OCI-LY7 (cell line): ENCODE results near the gene LGR5. TPM values are rescaled to one million over a fixed set of nuclear protein-coding genes. Genes with fewer than 3 reads are reported as not detected.
A peak's percentile ranks its signal among the peaks of the same experiment; 100 is the strongest.

Experiments used
- BruUV-seq: library from RNA; stranded (reverse); fragments of 400-500 nt; replicated peaks from 2 replicates; lab custom pipeline; 2021; lab: Mats Ljungman, UMichigan
- CTCF ChIA-PET: fragments of 300-600 bp; sonication (Branson Sonifier 250); formaldehyde crosslinking; loops from one replicate; lab custom pipeline; 2022; ENCODE audit warnings: antibody characterized with exemption; ENCODE audit not compliant: unreplicated experiment; lab: Charles Lee
- POLR2A ChIA-PET: fragments of 300-600 bp; sonication (Branson Sonifier 250); formaldehyde crosslinking; loops from one replicate; lab custom pipeline; 2022; ENCODE audit warnings: antibody characterized with exemption; lab: Charles Lee
- DNase-seq: peaks from one replicate; pipeline ENCODE4 v3.0.0-alpha.2; 2015; ENCODE audit warnings: low spot score
- H2AFZ ChIP-seq: fragments of 200-600 bp; sonication (generic), shearing (Covaris generic); 2 replicates; pipeline ENCODE4 v1.6.1; 2014; ENCODE audit warnings: mild to moderate bottlenecking, antibody characterized with exemption, low read length, moderate library complexity
- H3K27ac ChIP-seq: fragments of 200-600 bp; sonication (generic); 2 replicates; pipeline ENCODE4 v1.5.1; 2014; ENCODE audit warnings: mixed run types, low read depth, mild to moderate bottlenecking, moderate library complexity, low read length, inconsistent platforms; ENCODE audit not compliant: poor library complexity, severe bottlenecking
- H3K36me3 ChIP-seq: fragments of 200-600 bp; sonication (generic); 2 replicates; pipeline ENCODE4 v1.6.1; 2014; ENCODE audit warnings: mild to moderate bottlenecking, antibody characterized with exemption, low read length, moderate library complexity, mixed read lengths; ENCODE audit not compliant: insufficient read depth
- H3K4me1 ChIP-seq: fragments of 200-600 bp; sonication (generic); 2 replicates; pipeline ENCODE4 v1.5.1; 2014; ENCODE audit warnings: mild to moderate bottlenecking, low read length; ENCODE audit not compliant: insufficient read depth, poor library complexity, severe bottlenecking
- H3K4me2 ChIP-seq: fragments of 200-600 bp; sonication (generic); 2 replicates; pipeline ENCODE4 v1.6.1; 2014; ENCODE audit warnings: mild to moderate bottlenecking, low read length
- H3K4me3 ChIP-seq: fragments of 200-600 bp; sonication (generic); 2 replicates; pipeline ENCODE4 v1.5.1; 2014; ENCODE audit warnings: mild to moderate bottlenecking, low read depth, low read length; ENCODE audit not compliant: poor library complexity, severe bottlenecking
- H3K79me2 ChIP-seq: fragments of 200-600 bp; sonication (generic); 2 replicates; pipeline ENCODE4 v1.6.1; 2016; ENCODE audit warnings: low read depth, mild to moderate bottlenecking, low read length, moderate library complexity, mixed read lengths; ENCODE audit not compliant: insufficient read depth
- H3K9me2 ChIP-seq: fragments of 200-600 bp; sonication (generic); 2 replicates; pipeline ENCODE4 v1.6.1; 2016; ENCODE audit warnings: mild to moderate bottlenecking, low read length, mixed read lengths; ENCODE audit not compliant: insufficient read depth
- H3K9me3 ChIP-seq: fragments of 200-600 bp; sonication (generic); 2 replicates; pipeline ENCODE4 v1.6.1; 2014; ENCODE audit warnings: mild to moderate bottlenecking, mixed run types, low read length, mixed read lengths
- H4K20me1 ChIP-seq: fragments of 200-600 bp; sonication (generic); 2 replicates; pipeline ENCODE4 v1.6.1; 2014; ENCODE audit warnings: mild to moderate bottlenecking, antibody characterized with exemption, low read length, moderate library complexity, mixed read lengths; ENCODE audit not compliant: insufficient read depth
- CTCF ChIP-seq: fragments of 200-600 bp; sonication (generic); conservative IDR thresholded peaks from 2 replicates; pipeline ENCODE4 v1.5.1; 2014; ENCODE audit warnings: mild to moderate bottlenecking, antibody characterized with exemption, low read length, moderate library complexity, mixed read lengths
- EZH2phosphoT487 ChIP-seq: fragments of 200-600 bp; sonication (generic); IDR thresholded peaks from 2 replicates; pipeline ENCODE4 v1.6.1; 2018; ENCODE audit warnings: low read depth, borderline replicate concordance, mild to moderate bottlenecking, mixed run types, antibody characterized with exemption, low read length, moderate library complexity, mixed read lengths
- intact Hi-C: fragments of 100-400 bp; cut with micrococcal nuclease; formaldehyde crosslinking; loops from one replicate; pipeline ENCODE4 v1.10.0; 2022; ENCODE audit not compliant: unreplicated experiment
- total RNA-seq, 2 experiments: library from RNA; depleted of rRNA in 1 of 2; stranded (reverse); fragments of >200 nt in 1 of 2; shearing (Covaris generic) in 1 of 2; gene quantifications; 2 replicates each; pipeline ENCODE4 v1.2.3, GENCODE V29; 2014 to 2022

LGR5 gene
- total RNA-seq, 2 experiments from 2014 or later = 0.51 TPM; not detected in 1

- POLR2A ChIA-PET = no interaction called here
- H3K9me2 ChIP-seq = no peaks in the 10 kb centered on the region
- intact Hi-C loops = no loop called here
- CTCF ChIA-PET = no interaction called here
- H3K27ac ChIP-seq = no peak overlapping the region
- H3K9me3 ChIP-seq = no peaks in the 10 kb centered on the region
- no peaks in the 10 kb centered on the region for H3K4me1 ChIP-seq
- TF ChIP-seq EZH2phosphoT487 (no peak), CTCF (no peak)
- no peaks in the 10 kb centered on the region for H3K79me2 ChIP-seq
- no peak overlapping the region for H3K4me3 ChIP-seq
- DNase-seq = no peak
- H3K36me3 ChIP-seq = no peaks in the 10 kb centered on the region
- no peaks in the 10 kb centered on the region for H4K20me1 ChIP-seq
- no TSS peak for BruUV-seq
- H2AFZ ChIP-seq = no peak overlapping the region
- H3K4me2 ChIP-seq = no peak overlapping the region
Observed at GRCh38 chr12:71452006-71452405, 12.4 kb downstream of the LGR5 start.

- H3K4me1 ChIP-seq = no peaks in the 10 kb centered on the region
- BruUV-seq = no TSS peak
- ChIA-PET POLR2A (no interaction called here), CTCF (interaction anchor here (0.7 kb wide), 1 partner anchor 9 kb away, joined by 3 read pairs; no protein-coding TSS in a partner anchor)
- intact Hi-C loops = no loop called here
- H3K36me3 ChIP-seq = no peaks in the 10 kb centered on the region
- no peaks in the 10 kb centered on the region for H3K9me2 ChIP-seq
- no peak overlapping the region for H3K4me2 ChIP-seq
- H2AFZ ChIP-seq = no peak overlapping the region
- H3K4me3 ChIP-seq = no peak overlapping the region
- H3K79me2 ChIP-seq = no peaks in the 10 kb centered on the region
- DNase-seq = no peak
- no peak for TF ChIP-seq CTCF
- TF ChIP-seq EZH2phosphoT487 = no peak
- H4K20me1 ChIP-seq = no peaks in the 10 kb centered on the region
- no peak overlapping the region for H3K27ac ChIP-seq
- no peaks in the 10 kb centered on the region for H3K9me3 ChIP-seq
Observed at GRCh38 chr12:71455028-71455737, 15.6 kb downstream of the LGR5 start.

GRCh38 chr12:71456316-71456715 lies 16.7 kb downstream of the LGR5 start:
- no peak overlapping the region for H2AFZ ChIP-seq
- no peak overlapping the region for H3K27ac ChIP-seq
- DNase-seq = peak; percentile 20
- POLR2A ChIA-PET = interaction anchor here (1.0 to 2.5 kb wide), 4 partner anchors 11 to 74 kb away, joined by 3 to 9 read pairs (median 6); no protein-coding TSS in a partner anchor
- H3K4me3 ChIP-seq = no peak overlapping the region
- H3K9me2 ChIP-seq = no peaks in the 10 kb centered on the region
- TF ChIP-seq CTCF (no peak), EZH2phosphoT487 (no peak)
- H3K9me3 ChIP-seq = no peaks in the 10 kb centered on the region
- H3K4me2 ChIP-seq = no peak overlapping the region
- CTCF ChIA-PET = no interaction called here
- H4K20me1 ChIP-seq = no peaks in the 10 kb centered on the region
- no peaks in the 10 kb centered on the region for H3K79me2 ChIP-seq
- no TSS peak for BruUV-seq
- H3K36me3 ChIP-seq = no peaks in the 10 kb centered on the region
- intact Hi-C loops = no loop called here
- H3K4me1 ChIP-seq = no peaks in the 10 kb centered on the region
